IMR-90 (cell line): ENCODE data around the gene RBM44. TPM values are rescaled to one million over a fixed set of nuclear protein-coding genes. Genes with fewer than 3 reads are reported as not detected.
"Not testable (repeated sequence)": the region's sequence is repeated elsewhere in the genome, so short reads cannot be mapped to it uniquely, and the experiment has no call there.

Experiments used
- ATAC-seq: fragments of 200-7000 bp; cut with Tn5 transposase; 2 replicates; pipeline ENCODE4 v1.9.1; 2020; ENCODE audit warnings: low read depth, mild to moderate bottlenecking, moderate library complexity
- BruUV-seq: library from RNA; stranded (reverse); fragments of 400-500 nt; replicated peaks from 2 replicates; lab custom pipeline; 2021; lab: Mats Ljungman, UMichigan
- CTCF ChIA-PET: fragments of 300-600 bp; formaldehyde crosslinking; extraction: SDS; loops from one replicate; lab custom pipeline; 2021; ENCODE audit warnings: antibody characterized with exemption; lab: Yijun Ruan, JAX
- POLR2A ChIA-PET: fragments of 300-600 bp; sonication (Branson Sonifier 250); formaldehyde crosslinking; loops from one replicate; lab custom pipeline; 2022; ENCODE audit warnings: antibody characterized with exemption; ENCODE audit not compliant: unreplicated experiment; lab: Charles Lee
- DNase-seq: peaks from one replicate; pipeline ENCODE4 v3.0.0; 2013
- H2AFZ ChIP-seq: replicated peaks from 2 replicates; pipeline ENCODE3; 2013; ENCODE audit warnings: low read length, mild to moderate bottlenecking; ENCODE audit not compliant: poor library complexity
- H2AK5ac ChIP-seq: 2 replicates; pipeline ENCODE4 v1.6.1; 2013; ENCODE audit warnings: low read depth, low read length, inconsistent platforms
- H2AK9ac ChIP-seq: replicated peaks from 2 replicates; pipeline ENCODE3; 2013; ENCODE audit warnings: mild to moderate bottlenecking, low read depth, low read length, moderate library complexity; ENCODE audit not compliant: poor library complexity
- H2BK120ac ChIP-seq: 2 replicates; pipeline ENCODE4 v1.6.1; 2013; ENCODE audit warnings: low read depth, low read length, inconsistent platforms
- H2BK15ac ChIP-seq: 3 replicates; pipeline ENCODE4 v1.6.1; 2013; ENCODE audit warnings: low read depth, low read length, inconsistent platforms
- H2BK20ac ChIP-seq: 2 replicates; pipeline ENCODE4 v1.6.1; 2013; ENCODE audit warnings: low read depth, mild to moderate bottlenecking, inconsistent platforms, low read length, moderate library complexity
- H2BK5ac ChIP-seq: 2 replicates; pipeline ENCODE4 v1.6.1; 2013; ENCODE audit warnings: mild to moderate bottlenecking, low read depth, low read length, inconsistent platforms; ENCODE audit not compliant: poor library complexity, severe bottlenecking
- H3K14ac ChIP-seq: replicated peaks from 2 replicates; pipeline ENCODE4 v1.6.1; 2013; ENCODE audit warnings: low read depth, low read length, inconsistent platforms
- H3K18ac ChIP-seq: 2 replicates; pipeline ENCODE4 v1.6.1; 2013; ENCODE audit warnings: low read depth, low read length, control low read depth
- H3K23ac ChIP-seq: 2 replicates; pipeline ENCODE4 v1.6.1; 2013; ENCODE audit warnings: low read depth, low read length, inconsistent platforms
- H3K27ac ChIP-seq: 2 replicates; pipeline ENCODE4 v1.5.1; 2013; ENCODE audit warnings: mild to moderate bottlenecking, control low read depth, low read length; ENCODE audit not compliant: insufficient read depth
- H3K27me3 ChIP-seq: 2 replicates; pipeline ENCODE4 v1.6.1; 2013; ENCODE audit warnings: low read length; ENCODE audit not compliant: control insufficient read depth, insufficient read depth
- H3K36me3 ChIP-seq: 2 replicates; pipeline ENCODE4 v1.6.1; 2013; ENCODE audit warnings: low read length, mixed read lengths; ENCODE audit not compliant: control insufficient read depth, insufficient read depth
- H3K4ac ChIP-seq: 2 replicates; pipeline ENCODE4 v1.6.1; 2013; ENCODE audit warnings: low read depth, low read length, inconsistent platforms
- H3K4me1 ChIP-seq: 2 replicates; pipeline ENCODE4 v1.6.1; 2013; ENCODE audit warnings: low read length, mixed read lengths; ENCODE audit not compliant: control insufficient read depth, insufficient read depth
- H3K4me2 ChIP-seq: 2 replicates; pipeline ENCODE4 v1.6.1; 2013; ENCODE audit warnings: low read depth, mild to moderate bottlenecking, control low read depth, low read length, moderate library complexity
- H3K4me3 ChIP-seq: 2 replicates; pipeline ENCODE4 v1.5.1; 2013; ENCODE audit warnings: low read depth, mild to moderate bottlenecking, control low read depth, low read length, moderate library complexity; ENCODE audit not compliant: insufficient read depth
- H3K56ac ChIP-seq: 2 replicates; pipeline ENCODE4 v1.6.1; 2013; ENCODE audit warnings: low read length, inconsistent platforms; ENCODE audit not compliant: insufficient read depth; ENCODE audit errors: extremely low read depth
- H3K79me1 ChIP-seq, 2 experiments: 2 replicates each; pipeline ENCODE4 v1.6.1; 2013; ENCODE audit warnings: low read length in 2 of 2, inconsistent platforms in 1 of 2, low read depth in 1 of 2
- H3K9ac ChIP-seq: 2 replicates; pipeline ENCODE4 v1.6.1; 2013; ENCODE audit warnings: low read depth, low read length, control low read depth
- H3K9me1 ChIP-seq: 2 replicates; pipeline ENCODE4 v1.6.1; 2013; ENCODE audit warnings: low read length, inconsistent platforms; ENCODE audit not compliant: insufficient read depth
- H3K9me3 ChIP-seq: 2 replicates; pipeline ENCODE4 v1.6.1; 2013; ENCODE audit warnings: low read length; ENCODE audit not compliant: control insufficient read depth, insufficient read depth
- H4K20me1 ChIP-seq: 2 replicates; pipeline ENCODE4 v1.6.1; 2013; ENCODE audit warnings: low read length, inconsistent platforms; ENCODE audit not compliant: insufficient read depth
- H4K5ac ChIP-seq: 2 replicates; pipeline ENCODE4 v1.6.1; 2013; ENCODE audit warnings: mild to moderate bottlenecking, low read depth, low read length, control low read depth
- H4K8ac ChIP-seq, 2 experiments: 2 replicates each; pipeline ENCODE4 v1.6.1; 2013; ENCODE audit warnings: low read depth in 2 of 2, low read length in 2 of 2, control low read depth in 1 of 2, inconsistent platforms in 1 of 2
- H4K91ac ChIP-seq: 2 replicates; pipeline ENCODE4 v1.6.1; 2013; ENCODE audit warnings: low read depth, low read length, inconsistent platforms; ENCODE audit not compliant: insufficient read depth
- WGBS, 2 experiments: methylation state at CpG; one replicate each; pipeline versions ENCODE4 v1.1.5 to v1.1.7; 2013; ENCODE audit warnings: missing lambda C conversion rate in 2 of 2; ENCODE audit not compliant: insufficient read length in 1 of 2; ENCODE audit errors: extremely low coverage in 2 of 2; 5-methylcytosine and 5-hydroxymethylcytosine counted together
- dilution Hi-C: fragments of 300-500 bp; cut with HindIII; formaldehyde crosslinking; loops from one replicate; pipeline ENCODE4 v1.14.3; 2018; ENCODE audit warnings: low sequenced_read_pairs; ENCODE audit not compliant: unreplicated experiment
- in situ Hi-C: fragments of 300-500 bp; cut with MboI; formaldehyde crosslinking; loops from 3 replicates; pipeline ENCODE4 v1.14.3; 2019; ENCODE audit warnings: low sequenced_read_pairs, inconsistent platforms, mixed read lengths
- intact Hi-C: fragments of 100-400 bp; cut with micrococcal nuclease; formaldehyde crosslinking; loops from 2 replicates; pipeline ENCODE4 v1.10.0; 2022
- polyA plus RNA-seq, 3 experiments: library from polyadenylated mRNA; depleted of rRNA; stranded (reverse); fragments of >200 nt; gene quantifications; 2 replicates each; pipeline ENCODE4 v1.2.3, GENCODE V29; 2012; ENCODE audit warnings: low replicate concordance in 1 of 3
- total RNA-seq: library from RNA; depleted of rRNA; stranded (reverse); fragments of >200 nt; gene quantifications from 2 replicates; pipeline ENCODE4 v1.2.3, GENCODE V29; 2012

Gene RBM44
- total and polyA plus RNA-seq, 2 of the 4 experiments (the other 2 are of a cell fraction): 0.14 to 0.18 TPM

DNA sequence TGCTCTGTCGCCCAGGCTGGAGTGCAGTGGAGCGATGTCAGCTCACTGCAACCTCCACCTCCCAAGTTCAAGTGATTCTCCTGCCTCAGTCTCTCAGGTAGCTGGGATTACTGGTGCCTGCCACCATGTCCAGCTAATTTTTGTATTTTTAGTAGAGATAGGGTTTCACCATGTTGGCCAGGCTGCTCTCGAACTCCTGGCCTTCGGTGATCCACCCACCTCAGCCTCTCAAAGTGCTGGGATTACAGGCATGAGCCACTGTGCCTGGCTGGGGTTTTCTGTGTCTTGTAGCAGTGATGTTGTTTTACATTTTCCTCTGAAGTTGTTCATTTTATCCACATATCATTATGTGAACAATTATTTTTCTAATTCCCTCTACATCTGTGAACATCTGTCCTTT, 69.5 kb downstream of the RBM44 start:
- DNase-seq, H2AFZ ChIP-seq, H4K20me1 ChIP-seq, H3K23ac ChIP-seq, H3K9ac ChIP-seq, POLR2A ChIA-PET, H3K4me2 ChIP-seq, H2AK9ac ChIP-seq, H4K8ac ChIP-seq, H2BK20ac ChIP-seq, H3K4me3 ChIP-seq, H3K27ac ChIP-seq, H2AK5ac ChIP-seq, H4K91ac ChIP-seq, H3K56ac ChIP-seq, ATAC-seq, H3K4ac ChIP-seq, H3K9me3 ChIP-seq, H2BK120ac ChIP-seq, intact Hi-C loops, H4K5ac ChIP-seq, dilution Hi-C loops, H2BK15ac ChIP-seq, in situ Hi-C loops, H3K14ac ChIP-seq, H3K27me3 ChIP-seq, H2BK5ac ChIP-seq, CTCF ChIA-PET, H3K18ac ChIP-seq, H3K36me3 ChIP-seq, BruUV-seq: not testable (repeated sequence)
- H3K79me1 ChIP-seq: peaks cover 0 to 27% of the 10 kb centered on the region in 2 experiments; a peak in 2 of 4 replicates
- peaks cover 27% of the 10 kb centered on the region for H3K4me1 ChIP-seq
- peaks cover 23% of the 10 kb centered on the region for H3K9me1 ChIP-seq
- no CpG with 5 or more reads among the region's 4 CpGs for WGBS, 2 experiments
